T-cell (primary cell): ENCODE data around the gene GRAMD2A. TPM values are rescaled to one million over a fixed set of nuclear protein-coding genes. Genes with fewer than 3 reads are reported as not detected.
"Not testable (repeated sequence)": the region's sequence is repeated elsewhere in the genome, so short reads cannot be mapped to it uniquely, and the experiment has no call there.

Experiments
- ATAC-seq, 4 experiments: fragments of 200-7000 bp in 3 of 4; fragments of 150-1000 bp in 1 of 4; cut with Tn5 transposase; replicated peaks in 1 of 4; 1 replicate in 3 of 4; 2 replicates in 1 of 4; pipeline ENCODE4 v1.10.0; 2021; ENCODE audit warnings: moderate library complexity in 3 of 4, mild to moderate bottlenecking in 2 of 4, moderate number of reproducible peaks in 1 of 4
- CTCF ChIA-PET, 2 donors: fragments of 300-600 bp; sonication (Branson Sonifier 250); formaldehyde crosslinking; loops; one replicate each; lab custom pipeline; 2022; ENCODE audit warnings: antibody characterized with exemption in 2 of 2; lab: Charles Lee
- POLR2A ChIA-PET, 2 donors: fragments of 300-600 bp; sonication (Branson Sonifier 250); formaldehyde crosslinking; loops; one replicate each; lab custom pipeline; 2022; ENCODE audit warnings: antibody characterized with exemption in 2 of 2; lab: Charles Lee
- DNase-seq, 35 experiments: peaks; one replicate each; pipeline versions ENCODE4 v3.0.0 to v3.0.0-alpha.2; 2013 to 2023
- H3K27ac ChIP-seq: one replicate; pipeline ENCODE4 v1.5.1; 2013; ENCODE audit warnings: low read length
- H3K27me3 ChIP-seq, 2 experiments: replicated peaks in 1 of 2; 1 replicate in 1 of 2; 2 replicates in 1 of 2; pipeline versions ENCODE4 v1.6.1 to v1.7.0; 2013; ENCODE audit warnings: low read length in 1 of 2, mixed read lengths in 1 of 2; ENCODE audit not compliant: control insufficient read depth in 2 of 2, insufficient read depth in 2 of 2; ENCODE audit errors: extremely low read depth in 1 of 2
- H3K36me3 ChIP-seq, 2 donors: 1 replicate in 1 of 2; 2 replicates in 1 of 2; pipeline versions ENCODE4 v1.6.1 to v1.7.0; 2013; ENCODE audit warnings: low read length in 1 of 2; ENCODE audit not compliant: control insufficient read depth in 2 of 2, insufficient read depth in 1 of 2; ENCODE audit errors: extremely low read depth in 1 of 2
- H3K4me1 ChIP-seq, 2 experiments: 1 replicate in 1 of 2; 2 replicates in 1 of 2; pipeline versions ENCODE4 v1.6.1 to v1.7.0; 2013; ENCODE audit warnings: low read length in 2 of 2, mixed read lengths in 1 of 2; ENCODE audit not compliant: insufficient read depth in 2 of 2, control insufficient read depth in 1 of 2; ENCODE audit errors: extremely low read depth in 1 of 2
- H3K4me3 ChIP-seq, 2 donors: 1 replicate in 1 of 2; 2 replicates in 1 of 2; pipeline versions ENCODE4 v1.5.1 to v1.7.0; 2013; ENCODE audit warnings: mild to moderate bottlenecking in 2 of 2, low read length in 1 of 2, moderate library complexity in 1 of 2; ENCODE audit not compliant: control insufficient read depth in 1 of 2; ENCODE audit errors: extremely low read depth in 1 of 2
- H3K9me3 ChIP-seq: 2 replicates; pipeline ENCODE4 v1.7.0; 2013
- H3K27ac Mint-ChIP-seq, 2 donors: one replicate each; pipeline ENCODE4 v1.8.0; 2020 to 2021; ENCODE audit warnings: mild to moderate bottlenecking in 2 of 2, mixed read lengths in 2 of 2
- H3K27me3 Mint-ChIP-seq, 2 donors: one replicate each; pipeline ENCODE4 v1.8.0; 2021 to 2022; ENCODE audit warnings: mixed read lengths in 2 of 2
- H3K36me3 Mint-ChIP-seq: one replicate; pipeline ENCODE4 v1.8.0; 2021; ENCODE audit warnings: mixed read lengths
- H3K4me1 Mint-ChIP-seq, 3 donors: one replicate each; pipeline ENCODE4 v1.8.0; 2020 to 2022; ENCODE audit warnings: mixed read lengths in 3 of 3, mild to moderate bottlenecking in 1 of 3
- H3K4me3 Mint-ChIP-seq, 3 donors: one replicate each; pipeline ENCODE4 v1.8.0; 2020 to 2022; ENCODE audit warnings: mild to moderate bottlenecking in 3 of 3, mixed read lengths in 3 of 3, moderate library complexity in 3 of 3
- H3K9me3 Mint-ChIP-seq, 3 donors: one replicate each; pipeline ENCODE4 v1.8.0; 2020 to 2022; ENCODE audit warnings: mixed read lengths in 3 of 3
- WGBS: methylation state at CpG from one replicate; pipeline ENCODE4 v1.1.5; 2013; ENCODE audit warnings: missing lambda C conversion rate; ENCODE audit not compliant: insufficient coverage; 5-methylcytosine and 5-hydroxymethylcytosine counted together
- total RNA-seq, 35 experiments: library from RNA in 6 of 35; stranded (reverse) in 6 of 35; fragments of 120-200 nt in 1 of 35; gene quantifications; one replicate each; pipeline versions ENCODE4 v1.2.1 to v1.2.4 and lab custom pipeline; 2013 to 2026

The GRAMD2A gene
- total RNA-seq, 5 donors from 2014 or later (not counting 1 experiment from before 2014, with no cell fraction given), result not detected

- DNase-seq (no peak), ATAC-seq (no peak)
- Mint-ChIP-seq H3K27me3 (peaks cover 3 to 9% of the 10 kb centered on the region in 2 donors), H3K9me3 (no peaks in the 10 kb centered on the region), H3K4me3 (no peak overlapping the region), H3K36me3 (no peaks in the 10 kb centered on the region), H3K27ac (no peak overlapping the region), H3K4me1 (no peaks in the 10 kb centered on the region)
- POLR2A ChIA-PET, result no interaction called here
- Histone ChIP-seq H3K9me3 (no peaks in the 10 kb centered on the region), H3K4me1 (no peaks in the 10 kb centered on the region), H3K27me3 (peaks cover 0 to 42% of the 10 kb centered on the region in 2 experiments), H3K4me3 (no peak overlapping the region), H3K27ac (no peak overlapping the region), H3K36me3 (no peaks in the 10 kb centered on the region)
- CTCF ChIA-PET, result no interaction called here
- no CpG with 5 or more reads among the region's 12 CpGs for WGBS
Observed at GRCh38 chr15:72173864-72174550, 23.6 kb downstream of the GRAMD2A start.

GRCh38 chr15:72173401-72173800 lies 24.2 kb downstream of the GRAMD2A start:
- no peak overlapping the region for H3K4me3 ChIP-seq
- WGBS, result 86% methylated on average over 3 of the region's 6 CpGs
- H3K9me3 Mint-ChIP-seq, result no peaks in the 10 kb centered on the region
- ChIA-PET POLR2A (no interaction called here), CTCF (no interaction called here)
- H3K4me1 ChIP-seq, result peaks cover 2 to 5% of the 10 kb centered on the region in 2 experiments
- H3K27ac ChIP-seq, result no peak overlapping the region
- H3K4me1 Mint-ChIP-seq, result peaks cover under 1% of the 10 kb centered on the region in 3 donors
- DNase-seq, result no peak
- ATAC-seq, result no peak
- H3K27me3 ChIP-seq, result peaks cover 0 to 45% of the 10 kb centered on the region in 2 experiments
- H3K36me3 Mint-ChIP-seq, result no peaks in the 10 kb centered on the region
- peaks cover 3 to 9% of the 10 kb centered on the region in 2 donors for H3K27me3 Mint-ChIP-seq
- H3K27ac Mint-ChIP-seq, result no peak overlapping the region
- H3K9me3 ChIP-seq, result no peaks in the 10 kb centered on the region
- H3K36me3 ChIP-seq, result no peaks in the 10 kb centered on the region
- no peak overlapping the region for H3K4me3 Mint-ChIP-seq

- H3K27ac Mint-ChIP-seq, result no peak overlapping the region
- no peaks in the 10 kb centered on the region for H3K9me3 Mint-ChIP-seq
- H3K27me3 ChIP-seq, result peaks cover 0 to 49% of the 10 kb centered on the region in 2 experiments
- whole genome bisulfite sequencing, result 83% methylated on average over 5 of the region's 5 CpGs
- no peaks in the 10 kb centered on the region for H3K9me3 ChIP-seq
- H3K4me3 Mint-ChIP-seq, result no peak overlapping the region
- no peaks in the 10 kb centered on the region for H3K36me3 ChIP-seq
- no peak overlapping the region for H3K4me3 ChIP-seq
- peaks cover 5 to 7% (median 6%) of the 10 kb centered on the region in 3 donors for H3K4me1 Mint-ChIP-seq
- DNase-seq (no peak), ATAC-seq (no peak)
- ChIA-PET POLR2A (no interaction called here), CTCF (no interaction called here)
- no peaks in the 10 kb centered on the region for H3K36me3 Mint-ChIP-seq
- H3K27ac ChIP-seq, result no peak overlapping the region
- peaks cover 7 to 8% of the 10 kb centered on the region in 2 experiments for H3K4me1 ChIP-seq
- peaks cover 5 to 9% of the 10 kb centered on the region in 2 donors for H3K27me3 Mint-ChIP-seq
Observed at GRCh38 chr15:72172796-72173195, 24.8 kb downstream of the GRAMD2A start.

- POLR2A ChIA-PET, H3K9me3 ChIP-seq, H3K36me3 ChIP-seq, H3K4me3 Mint-ChIP-seq, H3K27ac Mint-ChIP-seq, H3K27ac ChIP-seq, ATAC-seq, H3K27me3 Mint-ChIP-seq, CTCF ChIA-PET, H3K4me1 ChIP-seq, H3K36me3 Mint-ChIP-seq, DNase-seq, H3K9me3 Mint-ChIP-seq, H3K4me1 Mint-ChIP-seq, H3K4me3 ChIP-seq: not testable (repeated sequence)
- 83% methylated on average over 10 of the region's 10 CpGs for WGBS
- H3K27me3 ChIP-seq, result peaks cover 0 to 57% of the 10 kb centered on the region in 2 experiments
Observed at GRCh38 chr15:72171978-72172377, 25.6 kb downstream of the GRAMD2A start.

- Mint-ChIP-seq H3K27ac (no peak overlapping the region), H3K9me3 (no peaks in the 10 kb centered on the region), H3K4me3 (no peak overlapping the region), H3K27me3 (peaks cover 6 to 9% of the 10 kb centered on the region in 2 donors), H3K4me1 (peaks cover 5 to 7% (median 6%) of the 10 kb centered on the region in 3 donors), H3K36me3 (no peaks in the 10 kb centered on the region)
- ChIA-PET POLR2A (no interaction called here), CTCF (no interaction called here)
- peaks cover 0 to 50% of the 10 kb centered on the region in 2 experiments for H3K27me3 ChIP-seq
- DNase-seq (no peak), ATAC-seq (no peak)
- no peak overlapping the region for H3K4me3 ChIP-seq
- H3K36me3 ChIP-seq, result no peaks in the 10 kb centered on the region
- no peaks in the 10 kb centered on the region for H3K9me3 ChIP-seq
- H3K4me1 ChIP-seq, result peaks cover 7 to 8% of the 10 kb centered on the region in 2 experiments
- WGBS, result 89% methylated on average over 6 of the region's 7 CpGs
- H3K27ac ChIP-seq, result no peak overlapping the region
Observed at GRCh38 chr15:72170691-72171090, 26.9 kb downstream of the GRAMD2A start.

- Mint-ChIP-seq H3K27ac (no peak overlapping the region), H3K4me1 (peaks cover 5 to 7% (median 6%) of the 10 kb centered on the region in 3 donors), H3K4me3 (no peak overlapping the region), H3K9me3 (no peaks in the 10 kb centered on the region), H3K36me3 (no peaks in the 10 kb centered on the region), H3K27me3 (peaks cover 3 to 6% of the 10 kb centered on the region in 2 donors)
- 92% methylated on average over 12 of the region's 16 CpGs for WGBS
- no peak overlapping the region for H3K4me3 ChIP-seq
- ChIA-PET POLR2A (no interaction called here), CTCF (no interaction called here)
- peaks cover 0 to 46% of the 10 kb centered on the region in 2 experiments for H3K27me3 ChIP-seq
- peaks cover 7 to 8% of the 10 kb centered on the region in 2 experiments for H3K4me1 ChIP-seq
- H3K9me3 ChIP-seq, result no peaks in the 10 kb centered on the region
- ATAC-seq (no peak), DNase-seq (no peak)
- H3K36me3 ChIP-seq, result no peaks in the 10 kb centered on the region
- H3K27ac ChIP-seq, result no peak overlapping the region
Observed at GRCh38 chr15:72169921-72170611, 27.5 kb downstream of the GRAMD2A start.
